Neural cell (in vitro differentiated cells): Measurements from ENCODE around the gene PCED1B. TPM values are rescaled to one million over a fixed set of nuclear protein-coding genes. Genes with fewer than 3 reads are reported as not detected.

ENCODE experiments used
- H2AFZ ChIP-seq: fragments of 200-600, 300-800 bp; sonication (generic), shearing (Covaris generic); 2 replicates; pipeline ENCODE4 v1.6.0; 2014; ENCODE audit warnings: low read depth, mild to moderate bottlenecking, antibody characterized with exemption, low read length, moderate library complexity
- H3F3A ChIP-seq: fragments of 200-600 bp; shearing (Covaris generic); 2 replicates; pipeline ENCODE4 v1.6.1; 2016; ENCODE audit warnings: mild to moderate bottlenecking, moderate library complexity, mixed read lengths, antibody characterized with exemption, low read length; ENCODE audit not compliant: insufficient read depth, poor library complexity, severe bottlenecking
- H3K27ac ChIP-seq: fragments of 200-600, 300-800 bp; sonication (generic), shearing (Covaris generic); 2 replicates; pipeline ENCODE4 v1.5.1; 2014; ENCODE audit warnings: mild to moderate bottlenecking, low read length, moderate library complexity
- H3K27me3 ChIP-seq: fragments of 300-800, 200-600 bp; sonication (generic), shearing (Covaris generic); 2 replicates; pipeline ENCODE4 v1.6.0; 2014; ENCODE audit warnings: mild to moderate bottlenecking, low read depth, low read length, moderate library complexity; ENCODE audit not compliant: insufficient read depth
- H3K36me3 ChIP-seq: fragments of 300-800, 200-600 bp; sonication (generic), shearing (Covaris generic); 2 replicates; pipeline ENCODE4 v1.5.1; 2014; ENCODE audit warnings: mild to moderate bottlenecking, antibody characterized with exemption, low read length, moderate library complexity; ENCODE audit not compliant: insufficient read depth
- H3K4me2 ChIP-seq: fragments of 300-800, 200-600 bp; sonication (generic), shearing (Covaris generic); 2 replicates; pipeline ENCODE4 v1.6.0; 2014; ENCODE audit warnings: mild to moderate bottlenecking, low read length
- H3K4me3 ChIP-seq: fragments of 300-800, 200-600 bp; sonication (generic), shearing (Covaris generic); 2 replicates; pipeline ENCODE4 v1.5.1; 2014; ENCODE audit warnings: mild to moderate bottlenecking, low read length, moderate library complexity
- H3K79me2 ChIP-seq: fragments of 200-600 bp; shearing (Covaris generic); replicated peaks from 2 replicates; pipeline ENCODE4 v1.6.0; 2014; ENCODE audit warnings: mild to moderate bottlenecking, low read length, moderate library complexity; ENCODE audit not compliant: insufficient read depth
- H3K9ac ChIP-seq: fragments of 300-800, 200-600 bp; sonication (generic), shearing (Covaris generic); 2 replicates; pipeline ENCODE4 v1.6.1; 2016; ENCODE audit warnings: mild to moderate bottlenecking, low read length, mixed read lengths
- H3K9me2 ChIP-seq: fragments of 200-600 bp; shearing (Covaris generic); 2 replicates; pipeline ENCODE4 v1.6.1; 2016; ENCODE audit warnings: mild to moderate bottlenecking, low read length, mixed read lengths; ENCODE audit not compliant: insufficient read depth
- H3K9me3 ChIP-seq: fragments of 200-600, 300-800 bp; sonication (generic), shearing (Covaris generic); 2 replicates; pipeline ENCODE4 v1.6.1; 2016; ENCODE audit warnings: mild to moderate bottlenecking, mixed run types, low read length, moderate library complexity, mixed read lengths
- H4K20me1 ChIP-seq: fragments of 200-600 bp; shearing (Covaris generic); 2 replicates; pipeline ENCODE4 v1.6.1; 2016; ENCODE audit warnings: mild to moderate bottlenecking, mixed run types; ENCODE audit not compliant: insufficient read depth
- EP300 ChIP-seq: fragments of 450-650 bp; conservative IDR thresholded peaks from 2 replicates; pipeline ENCODE4 v1.6.1; 2014; ENCODE audit warnings: antibody characterized with exemption, mild to moderate bottlenecking, moderate library complexity; ENCODE audit not compliant: poor library complexity, severe bottlenecking
- EZH2 ChIP-seq: fragments of 200-600, 300-800 bp; shearing (Covaris generic), sonication (generic); IDR thresholded peaks from 2 replicates; pipeline ENCODE4 v1.6.1; 2014; ENCODE audit warnings: antibody characterized with exemption, low read length, borderline replicate concordance, mild to moderate bottlenecking; ENCODE audit not compliant: insufficient read depth, poor library complexity, severe bottlenecking
- MXI1 ChIP-seq: fragments of 450-650 bp; conservative IDR thresholded peaks from 2 replicates; pipeline ENCODE4 v1.6.1; 2014; ENCODE audit warnings: antibody characterized with exemption, mild to moderate bottlenecking; ENCODE audit not compliant: poor library complexity, severe bottlenecking
- POLR2AphosphoS5 ChIP-seq: IDR thresholded peaks from 2 replicates; pipeline ENCODE4 v1.6.1; 2012
- RAD21 ChIP-seq: fragments of 450-650 bp; conservative IDR thresholded peaks from 2 replicates; pipeline ENCODE4 v1.6.1; 2014; ENCODE audit warnings: antibody characterized with exemption, mild to moderate bottlenecking, moderate library complexity
- REST ChIP-seq: IDR thresholded peaks from 2 replicates; pipeline ENCODE4 v1.6.1; 2012; ENCODE audit warnings: borderline replicate concordance
- SMC3 ChIP-seq: fragments of 450-650 bp; conservative IDR thresholded peaks from 2 replicates; pipeline ENCODE4 v1.6.1; 2014; ENCODE audit warnings: antibody characterized with exemption, mild to moderate bottlenecking, moderate library complexity; ENCODE audit not compliant: poor library complexity
- TAF1 ChIP-seq: IDR thresholded peaks from 2 replicates; pipeline ENCODE4 v1.6.1; 2012; ENCODE audit warnings: low read depth
- polyA plus RNA-seq: library from polyadenylated mRNA; depleted of rRNA; stranded (reverse); fragments of >200 nt; gene quantifications from 2 replicates; pipeline ENCODE4 v1.2.3, GENCODE V29; 2014
- TF ChIP-seq, protein P1 (sequence below): fragments of 450-650 bp; IDR thresholded peaks from 2 replicates; pipeline ENCODE4 v1.5.1; 2014; ENCODE audit warnings: antibody characterized with exemption, mild to moderate bottlenecking, moderate library complexity; ENCODE audit not compliant: poor library complexity, severe bottlenecking

Gene PCED1B
- polyA plus RNA-seq, 1 donor from 2014 or later: not detected

GRCh38 chr12:47124451-47124850, 45.0 kb downstream of the PCED1B start:
- H3K36me3 ChIP-seq: no peaks in the 10 kb centered on the region
- H3K4me2 ChIP-seq: no peak overlapping the region
- H3K4me3 ChIP-seq: no peak overlapping the region
- no peaks in the 10 kb centered on the region for H4K20me1 ChIP-seq
- no peaks in the 10 kb centered on the region for H3K9me3 ChIP-seq
- no peaks in the 10 kb centered on the region for H3K9me2 ChIP-seq
- no peak overlapping the region for H3K27ac ChIP-seq
- H2AFZ ChIP-seq: no peak overlapping the region
- H3K27me3 ChIP-seq: no peaks in the 10 kb centered on the region
- no peak overlapping the region for H3K9ac ChIP-seq
- no peak for TF ChIP-seq POLR2AphosphoS5
- no peaks in the 10 kb centered on the region for H3F3A ChIP-seq
- H3K79me2 ChIP-seq: no peaks in the 10 kb centered on the region

DNA sequence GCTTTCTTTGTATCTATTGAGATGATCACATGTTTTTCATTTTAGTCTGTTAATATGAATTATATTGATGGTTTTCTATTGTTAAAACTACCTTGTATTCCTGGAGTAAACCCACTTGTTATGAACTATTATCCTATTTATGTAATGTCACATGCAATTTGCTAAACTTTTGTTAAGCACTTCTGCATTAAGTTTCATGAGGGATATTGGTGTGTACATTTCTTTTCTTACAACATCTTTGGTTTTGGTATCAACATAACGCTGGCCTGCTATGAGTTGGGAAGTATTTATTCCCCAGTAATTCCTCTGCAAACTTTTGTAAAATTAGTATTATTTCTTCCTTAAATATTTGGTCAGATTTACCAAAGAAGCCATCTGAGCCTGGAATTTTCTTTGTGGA, 46.8 kb downstream of the PCED1B start:
- no peaks in the 10 kb centered on the region for H3F3A ChIP-seq
- H3K27me3 ChIP-seq: no peaks in the 10 kb centered on the region
- H3K9me2 ChIP-seq: no peaks in the 10 kb centered on the region
- H4K20me1 ChIP-seq: no peaks in the 10 kb centered on the region
- H3K9me3 ChIP-seq: no peaks in the 10 kb centered on the region
- no peak overlapping the region for H3K9ac ChIP-seq
- no peaks in the 10 kb centered on the region for H3K36me3 ChIP-seq
- H3K79me2 ChIP-seq: no peaks in the 10 kb centered on the region
- H2AFZ ChIP-seq: no peak overlapping the region
- no peak overlapping the region for H3K4me3 ChIP-seq
- H3K4me2 ChIP-seq: no peak overlapping the region
- H3K27ac ChIP-seq: no peak overlapping the region
- no peak for TF ChIP-seq TAF1
- no peak for TF ChIP-seq MXI1
- TF ChIP-seq EZH2: no peak
- TF ChIP-seq, protein P1, sequence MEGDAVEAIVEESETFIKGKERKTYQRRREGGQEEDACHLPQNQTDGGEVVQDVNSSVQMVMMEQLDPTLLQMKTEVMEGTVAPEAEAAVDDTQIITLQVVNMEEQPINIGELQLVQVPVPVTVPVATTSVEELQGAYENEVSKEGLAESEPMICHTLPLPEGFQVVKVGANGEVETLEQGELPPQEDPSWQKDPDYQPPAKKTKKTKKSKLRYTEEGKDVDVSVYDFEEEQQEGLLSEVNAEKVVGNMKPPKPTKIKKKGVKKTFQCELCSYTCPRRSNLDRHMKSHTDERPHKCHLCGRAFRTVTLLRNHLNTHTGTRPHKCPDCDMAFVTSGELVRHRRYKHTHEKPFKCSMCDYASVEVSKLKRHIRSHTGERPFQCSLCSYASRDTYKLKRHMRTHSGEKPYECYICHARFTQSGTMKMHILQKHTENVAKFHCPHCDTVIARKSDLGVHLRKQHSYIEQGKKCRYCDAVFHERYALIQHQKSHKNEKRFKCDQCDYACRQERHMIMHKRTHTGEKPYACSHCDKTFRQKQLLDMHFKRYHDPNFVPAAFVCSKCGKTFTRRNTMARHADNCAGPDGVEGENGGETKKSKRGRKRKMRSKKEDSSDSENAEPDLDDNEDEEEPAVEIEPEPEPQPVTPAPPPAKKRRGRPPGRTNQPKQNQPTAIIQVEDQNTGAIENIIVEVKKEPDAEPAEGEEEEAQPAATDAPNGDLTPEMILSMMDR: no peak
- TF ChIP-seq POLR2AphosphoS5: no peak
- no peak for TF ChIP-seq EP300
- TF ChIP-seq REST: no peak
- no peak for TF ChIP-seq SMC3
- TF ChIP-seq RAD21: no peak

GRCh38 chr12:47131011-47131410, 51.6 kb downstream of the PCED1B start:
- H3K9me3 ChIP-seq: no peaks in the 10 kb centered on the region
- no peaks in the 10 kb centered on the region for H3K9me2 ChIP-seq
- H2AFZ ChIP-seq: no peak overlapping the region
- no peaks in the 10 kb centered on the region for H3F3A ChIP-seq
- H3K9ac ChIP-seq: no peak overlapping the region
- no peaks in the 10 kb centered on the region for H4K20me1 ChIP-seq
- no peak overlapping the region for H3K4me2 ChIP-seq
- H3K27ac ChIP-seq: no peak overlapping the region
- no peak for TF ChIP-seq EZH2
- TF ChIP-seq TAF1: no peak
- TF ChIP-seq POLR2AphosphoS5: no peak
- TF ChIP-seq, protein P1: no peak
- TF ChIP-seq MXI1: no peak
- TF ChIP-seq REST: no peak
- TF ChIP-seq RAD21: no peak
- no peak for TF ChIP-seq SMC3
- no peak overlapping the region for H3K4me3 ChIP-seq
- H3K27me3 ChIP-seq: no peaks in the 10 kb centered on the region
- H3K79me2 ChIP-seq: no peaks in the 10 kb centered on the region
- H3K36me3 ChIP-seq: no peaks in the 10 kb centered on the region
